B cell (primary cell): Measurements from ENCODE around the gene CPNE4.

ENCODE experiments used
- EZH2 ChIP-seq: IDR thresholded peaks from 2 replicates; pipeline ENCODE4 v1.6.1; 2012; ENCODE audit warnings: borderline replicate concordance, low read depth, mild to moderate bottlenecking, moderate library complexity, low read length; ENCODE audit not compliant: insufficient read depth, poor library complexity, severe bottlenecking
- TF ChIP-seq, protein P1 (sequence below): fragments of 200-600 bp; IDR thresholded peaks from one replicate; pipeline ENCODE4 v1.8.0; 2022; ENCODE audit warnings: antibody characterized with exemption, mild to moderate bottlenecking

- TF ChIP-seq, protein P1, sequence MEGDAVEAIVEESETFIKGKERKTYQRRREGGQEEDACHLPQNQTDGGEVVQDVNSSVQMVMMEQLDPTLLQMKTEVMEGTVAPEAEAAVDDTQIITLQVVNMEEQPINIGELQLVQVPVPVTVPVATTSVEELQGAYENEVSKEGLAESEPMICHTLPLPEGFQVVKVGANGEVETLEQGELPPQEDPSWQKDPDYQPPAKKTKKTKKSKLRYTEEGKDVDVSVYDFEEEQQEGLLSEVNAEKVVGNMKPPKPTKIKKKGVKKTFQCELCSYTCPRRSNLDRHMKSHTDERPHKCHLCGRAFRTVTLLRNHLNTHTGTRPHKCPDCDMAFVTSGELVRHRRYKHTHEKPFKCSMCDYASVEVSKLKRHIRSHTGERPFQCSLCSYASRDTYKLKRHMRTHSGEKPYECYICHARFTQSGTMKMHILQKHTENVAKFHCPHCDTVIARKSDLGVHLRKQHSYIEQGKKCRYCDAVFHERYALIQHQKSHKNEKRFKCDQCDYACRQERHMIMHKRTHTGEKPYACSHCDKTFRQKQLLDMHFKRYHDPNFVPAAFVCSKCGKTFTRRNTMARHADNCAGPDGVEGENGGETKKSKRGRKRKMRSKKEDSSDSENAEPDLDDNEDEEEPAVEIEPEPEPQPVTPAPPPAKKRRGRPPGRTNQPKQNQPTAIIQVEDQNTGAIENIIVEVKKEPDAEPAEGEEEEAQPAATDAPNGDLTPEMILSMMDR, result no peak
- TF ChIP-seq EZH2, result no peak
Observed at GRCh38 chr3:131540143-131540542, 494.7 kb downstream of the CPNE4 start.
